Activated CD8-positive, alpha-beta memory T cell treated with anti-CD3 and anti-CD28 coated beads, Interleukin-2, amount 50 U/mL, for 24 hours (primary cell): Measurements from ENCODE around the gene ENDOD1.
"Not testable (repeated sequence)": the region's sequence is repeated elsewhere in the genome, so short reads cannot be mapped to it uniquely, and the experiment has no call there.

ENCODE experiments used
- DNase-seq: peaks from one replicate; pipeline ENCODE4 v3.0.0-alpha.2; 2020; ENCODE audit errors: extremely low read depth

The ENDOD1 gene

DNA sequence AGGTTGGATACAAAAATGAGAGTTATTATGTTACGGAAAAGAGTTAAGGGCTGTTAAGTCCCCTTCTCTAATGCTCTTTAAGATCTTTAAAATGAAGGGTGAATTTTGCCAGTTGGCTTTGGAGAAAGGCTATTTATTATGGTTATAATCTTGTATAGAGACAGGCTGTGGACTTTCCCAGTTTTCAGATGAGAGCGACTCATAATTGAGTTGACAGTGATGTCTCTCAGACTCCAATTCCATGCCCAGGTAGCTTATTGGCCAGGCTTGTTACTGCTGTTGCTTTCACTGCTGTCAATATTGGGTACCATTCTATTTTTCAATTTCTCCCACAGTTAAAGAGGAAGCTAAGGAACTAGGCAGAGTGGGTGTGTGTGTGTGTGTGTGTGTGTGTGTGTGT lies 13.1 kb downstream of the ENDOD1 start:
- DNase-seq = no peak

GRCh38 chr11:95103701-95104100 lies 14.1 kb downstream of the ENDOD1 start:
- DNase-seq = no peak

DNA sequence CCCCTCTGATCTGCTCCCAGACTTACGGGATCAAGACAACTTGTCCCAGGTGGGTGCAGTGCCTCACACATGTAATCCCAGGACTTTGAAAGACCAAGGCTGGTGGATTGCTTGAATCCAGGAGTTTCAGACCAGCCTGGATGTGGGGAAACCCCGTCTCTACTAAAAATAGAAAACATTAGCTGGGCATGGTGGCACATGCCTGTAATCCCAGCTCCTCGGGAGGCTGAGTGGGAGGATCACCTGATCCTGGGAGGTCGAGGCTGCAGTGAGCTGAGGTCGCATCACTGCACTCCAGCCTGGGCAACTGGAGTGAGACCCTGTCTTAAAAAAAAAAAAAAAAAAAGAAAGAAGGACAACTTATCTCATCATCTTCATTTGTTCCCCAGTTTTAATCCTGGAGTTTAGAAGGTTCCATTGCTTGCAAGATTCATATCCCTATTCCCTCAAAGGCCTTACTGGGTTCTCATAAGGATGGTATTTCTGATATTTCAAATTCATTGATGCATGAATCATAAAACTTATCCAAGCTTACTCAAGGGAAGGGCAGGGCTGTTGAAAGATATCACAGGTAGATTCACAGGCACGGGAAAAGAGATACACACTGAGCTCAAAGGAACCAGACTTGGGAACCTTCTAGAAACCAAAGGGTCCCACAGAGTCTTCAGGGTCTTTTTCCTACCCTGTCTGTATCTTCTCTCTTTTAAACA lies 14.6 kb downstream of the ENDOD1 start:
- DNase-seq = no peak

DNA sequence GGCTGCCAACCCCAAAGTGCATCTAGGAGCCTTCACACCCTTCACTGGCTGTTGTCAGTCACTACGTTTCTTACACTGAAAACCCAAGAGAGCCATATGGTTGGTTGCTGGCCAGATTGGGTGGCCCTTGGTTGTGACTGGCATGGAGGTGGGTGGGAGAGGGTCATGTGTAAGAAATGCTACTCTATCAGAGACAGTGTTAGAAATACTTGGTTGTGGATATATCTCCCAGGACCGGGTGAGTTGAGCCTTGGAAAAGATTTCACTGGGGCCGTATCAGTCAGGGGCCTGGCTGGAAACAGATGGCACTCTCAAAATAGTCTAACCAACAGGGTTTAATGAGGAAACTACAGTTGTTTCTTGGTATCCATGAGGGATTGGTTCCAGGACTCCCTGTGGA lies 15.2 kb downstream of the ENDOD1 start:
- DNase-seq = no peak

- no peak for DNase-seq
Measured at GRCh38 chr11:95108159-95108611, 18.5 kb downstream of the ENDOD1 start.

DNA sequence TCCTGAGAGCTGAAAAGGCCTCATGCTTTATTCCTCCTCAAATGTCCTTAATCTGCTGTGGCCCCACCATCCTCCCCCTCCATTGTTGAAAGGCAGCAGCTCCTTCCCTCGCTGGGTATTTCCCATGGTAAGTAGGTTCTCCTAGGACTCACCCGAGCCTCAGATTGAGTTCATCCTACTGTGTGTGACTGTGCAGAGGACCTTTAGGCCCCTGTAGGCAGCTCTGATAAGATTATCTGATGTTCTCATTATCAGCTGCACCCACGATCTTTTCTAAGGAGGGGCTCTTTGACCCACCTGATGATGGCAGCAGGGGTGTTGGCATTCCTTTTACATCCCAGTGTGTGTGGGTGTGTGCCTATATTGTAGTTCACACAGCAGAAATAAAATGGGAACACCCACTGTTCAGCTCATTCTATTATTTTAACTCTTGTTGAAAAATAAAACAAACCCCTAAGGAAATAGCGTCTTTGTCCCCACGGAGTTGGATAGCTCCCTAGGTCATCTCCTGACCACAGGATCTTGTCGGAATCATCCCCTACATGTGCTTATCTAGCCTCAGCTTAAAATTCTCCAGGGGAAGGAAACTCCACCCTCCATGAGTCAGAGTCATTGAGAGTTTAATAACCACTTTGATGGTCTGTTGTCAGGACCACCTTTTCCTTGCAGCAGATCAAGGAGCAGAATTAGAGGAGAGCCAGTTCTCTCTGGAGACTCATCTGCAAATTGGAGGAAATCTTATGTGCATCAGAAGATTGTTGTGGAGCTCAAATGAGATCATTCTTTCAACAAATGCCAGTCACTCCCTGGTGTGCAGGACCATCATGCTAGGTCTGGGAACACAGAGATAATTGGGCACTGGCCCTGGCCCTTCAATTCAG lies 19.3 kb downstream of the ENDOD1 start:
- no peak for DNase-seq

DNA sequence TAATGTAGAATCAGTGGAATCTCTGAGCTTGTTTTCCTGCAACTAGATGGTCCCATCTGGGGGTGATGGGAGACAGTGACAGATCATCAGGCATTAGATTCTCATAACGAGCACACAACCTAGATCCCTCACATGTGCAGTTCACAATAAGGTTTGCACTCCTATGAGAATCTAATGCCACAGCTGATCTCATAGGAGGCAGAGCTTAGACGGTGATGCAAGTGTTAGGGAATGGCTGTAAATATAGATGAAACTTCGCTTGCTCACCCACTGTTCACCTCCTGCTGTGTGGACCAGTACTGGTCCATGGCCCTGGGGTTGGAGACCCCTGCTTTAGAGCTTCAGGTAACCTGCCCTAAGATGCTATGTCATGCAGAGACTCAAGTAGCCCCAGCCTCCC lies 21.8 kb downstream of the ENDOD1 start:
- not testable (repeated sequence) for DNase-seq

DNA sequence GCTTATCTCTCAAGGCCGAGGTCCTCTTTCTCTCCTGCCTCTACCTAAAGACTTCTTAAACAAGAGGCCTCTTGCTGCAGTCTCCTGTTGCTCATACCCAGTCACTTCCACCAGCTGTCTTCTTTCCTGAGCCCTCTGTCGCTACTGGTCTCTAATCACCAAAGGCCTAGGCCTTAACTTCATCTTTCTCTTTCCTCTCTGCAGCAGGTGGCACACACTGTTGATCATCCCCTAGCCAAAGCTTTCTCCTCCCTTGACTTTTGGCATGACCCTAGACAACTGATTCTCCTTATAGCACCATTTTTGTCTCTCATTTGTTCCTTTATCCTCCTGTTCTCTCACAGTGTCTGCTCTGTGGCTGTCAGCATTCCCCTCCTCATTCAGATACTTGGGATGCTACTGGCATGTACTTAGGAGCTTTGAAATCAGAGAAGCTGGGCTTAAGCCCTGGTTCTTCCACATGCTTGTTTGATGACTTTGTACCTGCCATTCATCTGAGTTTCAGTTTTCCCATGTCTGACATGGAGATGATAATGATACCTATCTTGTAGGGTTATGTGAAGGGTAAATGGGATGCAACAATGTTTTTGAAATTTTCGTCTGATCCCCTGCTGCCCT lies 22.4 kb downstream of the ENDOD1 start:
- DNase-seq = no peak

DNA sequence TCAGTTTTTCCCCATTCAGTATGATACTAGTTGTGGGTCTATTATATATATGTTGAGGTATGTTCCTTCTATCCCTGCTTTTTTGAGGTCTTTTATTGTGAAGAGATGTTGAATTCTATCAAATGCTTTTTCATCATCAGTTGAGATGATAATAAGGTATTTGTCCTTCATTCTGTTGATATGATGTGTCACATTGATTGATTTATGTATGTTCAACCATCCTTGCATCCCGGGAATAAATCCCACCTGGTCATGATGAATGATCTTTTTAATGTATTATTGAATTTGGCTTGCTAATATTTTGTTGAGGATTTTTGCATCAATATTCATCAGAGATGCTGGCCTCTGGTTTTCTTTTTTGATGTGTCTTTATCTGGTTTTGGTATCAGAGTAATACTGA lies 26.0 kb downstream of the ENDOD1 start:
- no peak for DNase-seq

DNA sequence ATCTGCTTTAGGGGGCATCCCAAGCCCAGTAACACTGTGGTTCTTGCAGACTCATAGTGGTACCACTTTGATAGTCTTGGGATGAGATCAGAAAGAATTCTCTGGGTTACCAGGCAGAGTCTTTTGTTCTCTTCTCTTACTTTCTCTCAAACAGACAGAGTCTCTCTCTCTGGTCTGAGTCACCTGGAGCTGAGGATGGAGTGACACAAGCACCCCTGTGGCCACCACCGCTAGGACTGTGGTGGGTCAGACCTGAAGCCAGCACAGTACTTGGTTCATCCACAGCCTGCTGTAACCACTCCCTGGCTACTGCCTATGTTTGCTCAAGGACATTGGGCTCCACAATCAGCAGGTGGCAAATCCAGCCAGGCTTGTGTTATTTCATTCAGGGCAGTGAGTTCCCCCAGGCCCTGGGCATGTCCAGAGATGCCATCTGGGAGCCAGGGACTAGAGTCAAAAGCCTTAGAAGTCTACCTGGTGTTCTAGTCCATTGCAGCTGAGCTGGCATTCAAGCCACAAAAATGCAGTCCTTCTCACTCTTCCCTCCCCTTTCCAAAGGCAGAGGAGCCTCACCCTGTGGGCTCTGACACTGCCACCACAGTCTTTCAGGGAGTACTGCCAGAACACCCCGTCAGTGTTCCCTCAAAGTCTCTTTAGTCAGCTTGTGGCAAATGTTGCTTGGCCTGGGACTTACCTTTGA lies 29.9 kb downstream of the ENDOD1 start:
- no peak for DNase-seq

DNA sequence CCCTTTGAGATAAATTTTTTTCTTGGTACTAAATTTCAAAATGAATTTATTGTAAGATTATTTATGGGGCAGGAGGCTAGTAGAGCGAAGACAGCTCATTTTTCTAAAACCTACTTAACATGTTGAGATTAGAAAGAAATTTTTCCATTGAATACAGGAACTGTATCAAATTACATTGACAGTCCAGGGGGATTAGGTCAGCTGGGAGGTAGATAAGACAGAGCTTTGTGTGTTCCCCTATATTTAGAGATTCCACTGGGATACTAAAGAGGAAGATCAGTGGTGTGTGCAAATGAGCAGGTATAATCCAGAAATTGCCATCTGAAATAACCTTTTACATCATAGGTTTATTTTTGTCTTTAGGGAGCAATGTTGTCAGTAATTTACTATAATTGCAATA lies 32.1 kb downstream of the ENDOD1 start:
- DNase-seq = no peak

- no peak for DNase-seq
Measured at GRCh38 chr11:95123556-95123955, 33.9 kb downstream of the ENDOD1 start.

- DNase-seq = no peak
Measured at GRCh38 chr11:95128602-95129001, 39.0 kb downstream of the ENDOD1 start.

GRCh38 chr11:95132956-95133355 lies 43.3 kb downstream of the ENDOD1 start:
- DNase-seq = no peak

- no peak for DNase-seq
Measured at GRCh38 chr11:95134491-95134890, 44.8 kb downstream of the ENDOD1 start.

GRCh38 chr11:95135155-95135554 lies 45.5 kb downstream of the ENDOD1 start:
- no peak for DNase-seq

GRCh38 chr11:95135880-95136279 lies 46.2 kb downstream of the ENDOD1 start:
- no peak for DNase-seq

DNA sequence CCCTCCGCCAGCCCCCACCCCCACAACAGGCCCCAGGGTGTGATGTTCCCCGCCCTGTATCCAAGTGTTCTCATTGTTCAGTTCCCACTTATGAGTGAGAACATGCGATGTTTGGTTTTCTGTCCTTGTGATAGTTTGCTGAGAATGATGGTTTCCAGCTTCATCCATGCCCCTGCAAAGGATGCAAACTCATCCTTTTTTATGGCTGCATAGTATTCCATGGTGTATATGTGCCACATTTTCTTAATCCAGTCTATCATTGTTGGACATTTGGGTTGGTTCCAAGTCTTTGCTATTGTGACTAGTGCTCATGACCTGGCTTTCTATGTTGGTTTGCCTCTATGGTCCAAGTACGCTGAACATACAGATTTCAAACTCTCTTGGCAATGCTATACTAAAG lies 47.1 kb downstream of the ENDOD1 start:
- not testable (repeated sequence) for DNase-seq

DNA sequence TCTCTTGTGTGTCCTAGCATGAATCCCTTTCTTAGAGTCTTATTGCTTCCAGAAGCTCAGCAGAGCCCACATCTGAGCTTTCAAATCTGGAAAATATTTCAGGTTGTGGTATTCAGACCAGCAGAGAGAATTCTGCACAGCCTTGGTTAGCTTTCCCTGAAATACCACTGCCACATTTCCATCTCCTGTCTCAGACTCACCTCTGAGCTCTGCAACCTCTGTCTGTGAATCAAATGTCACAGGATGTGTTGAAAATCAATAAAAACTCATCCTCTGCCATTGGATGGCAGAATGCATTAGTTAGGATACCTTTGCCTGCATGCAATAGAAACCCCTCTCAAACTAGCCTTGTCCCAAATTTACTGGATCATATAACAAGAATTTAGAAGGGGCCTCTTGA lies 47.7 kb downstream of the ENDOD1 start:
- DNase-seq = no peak

DNA sequence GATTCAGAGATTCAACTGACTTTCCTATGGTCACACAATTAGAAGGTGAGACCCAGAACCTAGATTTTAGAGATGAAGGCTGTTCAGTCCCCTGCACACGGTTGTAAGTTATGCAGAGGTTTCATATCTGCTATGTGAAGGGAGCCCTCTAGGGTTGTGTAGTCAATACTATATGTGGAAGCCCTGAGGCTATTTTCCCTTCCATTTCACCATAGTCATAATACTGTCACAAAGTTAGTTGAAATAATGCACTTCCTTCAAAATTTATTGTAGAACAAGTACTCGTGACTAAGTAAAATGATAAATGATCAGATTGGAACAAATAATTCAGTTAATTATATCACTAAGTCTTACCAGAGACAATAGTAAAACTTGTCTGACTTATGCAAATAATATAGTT lies 48.8 kb downstream of the ENDOD1 start:
- DNase-seq = no peak

DNA sequence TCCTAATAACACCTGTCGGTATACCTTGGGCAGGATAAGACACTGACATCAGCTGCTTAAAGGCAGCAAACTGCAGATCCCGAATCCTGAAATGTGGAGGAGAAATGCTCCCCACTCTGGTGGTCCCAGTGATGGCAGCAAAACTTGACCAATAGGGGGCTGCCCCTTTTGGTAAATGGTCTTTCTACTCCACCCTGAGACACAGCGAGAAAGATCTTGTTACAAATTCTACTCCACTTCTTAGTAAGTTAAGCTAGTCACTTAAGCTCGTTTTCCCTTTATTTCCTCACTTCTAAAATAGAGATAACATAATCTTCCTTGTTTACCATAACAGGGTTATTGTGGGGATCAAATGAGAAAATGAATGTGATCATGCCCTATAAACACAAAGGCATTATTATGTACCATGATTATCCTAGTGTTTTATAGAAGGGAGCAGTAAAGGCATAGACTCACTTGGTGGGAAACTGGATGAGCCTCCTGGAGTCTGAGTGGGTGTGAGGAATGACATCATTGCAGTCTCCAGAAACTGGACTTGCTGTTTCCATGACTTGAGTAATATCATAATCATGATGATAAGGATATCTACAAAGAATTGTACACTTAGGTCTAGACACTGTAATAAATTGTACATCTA lies 50.9 kb downstream of the ENDOD1 start:
- DNase-seq = no peak

DNA sequence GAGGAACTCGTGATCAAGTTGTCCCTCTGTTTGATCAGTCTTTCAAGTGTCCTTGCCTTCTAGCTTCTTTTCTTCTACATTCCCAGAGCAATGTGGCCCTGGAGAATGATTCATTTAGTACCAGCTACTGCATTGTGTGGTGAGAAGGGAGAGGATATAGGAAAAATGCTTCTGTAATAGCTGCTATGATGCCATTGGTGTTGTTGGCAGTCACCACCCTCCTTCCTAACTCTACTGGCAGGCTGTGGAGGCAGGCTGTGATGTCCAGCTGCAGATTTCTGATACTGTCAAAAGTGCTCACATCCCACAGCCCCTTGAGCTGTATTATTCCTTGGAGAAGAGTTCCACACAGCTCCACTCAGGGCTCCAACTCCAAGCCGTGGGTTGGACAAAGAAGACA lies 52.8 kb downstream of the ENDOD1 start:
- no peak for DNase-seq
